Activated CD8-positive, alpha-beta T cell treated with anti-CD3 and anti-CD28 coated beads for 36 hours (primary cell): ENCODE results near the gene RAMAC. TPM values are rescaled to one million over a fixed set of nuclear protein-coding genes. Genes with fewer than 3 reads are reported as not detected.

Source experiments
- ATAC-seq: fragments of 200-7000 bp; cut with Tn5 transposase; one replicate; pipeline ENCODE4 v1.10.0; 2021; ENCODE audit warnings: mild to moderate bottlenecking, moderate library complexity
- CTCF ChIA-PET: fragments of 350-600 bp; sonication (Branson Sonifier 250); formaldehyde crosslinking; loops from one replicate; lab custom pipeline; 2021; ENCODE audit warnings: antibody characterized with exemption; lab: Charles Lee
- POLR2A ChIA-PET: fragments of 350-600 bp; sonication (Branson Sonifier 250); formaldehyde crosslinking; loops from one replicate; lab custom pipeline; 2021; ENCODE audit warnings: antibody characterized with exemption; lab: Charles Lee
- DNase-seq: peaks from one replicate; pipeline ENCODE4 v3.0.0-alpha.2; 2020
- H3K27ac Mint-ChIP-seq: one replicate; pipeline ENCODE4 v1.8.0; 2021; ENCODE audit warnings: mild to moderate bottlenecking, mixed read lengths
- H3K27me3 Mint-ChIP-seq: one replicate; pipeline ENCODE4 v1.8.0; 2021; ENCODE audit warnings: mixed read lengths
- H3K36me3 Mint-ChIP-seq: one replicate; pipeline ENCODE4 v1.8.0; 2021; ENCODE audit warnings: low read depth, mixed read lengths
- H3K4me1 Mint-ChIP-seq: one replicate; pipeline ENCODE4 v1.8.0; 2021; ENCODE audit warnings: low read depth, mixed read lengths
- H3K4me3 Mint-ChIP-seq: one replicate; pipeline ENCODE4 v1.8.0; 2021; ENCODE audit warnings: mild to moderate bottlenecking, moderate library complexity, mixed read lengths
- H3K9me3 Mint-ChIP-seq: one replicate; pipeline ENCODE4 v1.8.0; 2021; ENCODE audit warnings: mixed read lengths
- CTCF ChIP-seq: fragments of 200-600 bp; IDR thresholded peaks from one replicate; pipeline ENCODE4 v1.8.0; 2022; ENCODE audit warnings: antibody characterized with exemption, mild to moderate bottlenecking
- intact Hi-C: fragments of 100-400 bp; cut with micrococcal nuclease; formaldehyde crosslinking; loops from one replicate; pipeline ENCODE4 v1.10.0; 2022
- total RNA-seq, 2 experiments: library from RNA; stranded (reverse); gene quantifications; one replicate each; pipeline ENCODE4 v1.2.3, GENCODE V29; 2021

RAMAC gene
- total RNA-seq, 2 experiments from 2014 or later, result 18.2 to 19.7 TPM

GRCh38 chr15:83010709-83011270 is 24.8 kb downstream of the RAMAC start:
- H3K27ac Mint-ChIP-seq, result peak overlapping the region; percentile 90
- ATAC-seq (peak; percentile 68), DNase-seq (peak; percentile 92)
- CTCF ChIA-PET, result interaction anchor here (0.6 to 2.9 kb wide), 26 partner anchors 9 to 370 kb away, joined by 3 to 25 read pairs (median 4); partner anchors contain the start of gene RAMAC
- intact Hi-C loops, result loop anchor here (1.0 to 10.0 kb wide), 3 partner anchors 57 to 476 kb away; partner anchors contain the start of genes BTBD1 and HDGFL3
- H3K4me3 Mint-ChIP-seq, result peak overlapping the region; percentile 94
- POLR2A ChIA-PET, result interaction anchor here (0.5 to 2.0 kb wide), 7 partner anchors 8 to 477 kb away, joined by 3 to 7 read pairs (median 3); no protein-coding TSS in a partner anchor
- H3K36me3 Mint-ChIP-seq, result peaks cover 44% of the 10 kb centered on the region
- peaks cover 48% of the 10 kb centered on the region for H3K4me1 Mint-ChIP-seq
- peaks cover 6% of the 10 kb centered on the region for H3K9me3 Mint-ChIP-seq
- H3K27me3 Mint-ChIP-seq, result no peaks in the 10 kb centered on the region
- TF ChIP-seq CTCF, result peak; percentile 90

DNA sequence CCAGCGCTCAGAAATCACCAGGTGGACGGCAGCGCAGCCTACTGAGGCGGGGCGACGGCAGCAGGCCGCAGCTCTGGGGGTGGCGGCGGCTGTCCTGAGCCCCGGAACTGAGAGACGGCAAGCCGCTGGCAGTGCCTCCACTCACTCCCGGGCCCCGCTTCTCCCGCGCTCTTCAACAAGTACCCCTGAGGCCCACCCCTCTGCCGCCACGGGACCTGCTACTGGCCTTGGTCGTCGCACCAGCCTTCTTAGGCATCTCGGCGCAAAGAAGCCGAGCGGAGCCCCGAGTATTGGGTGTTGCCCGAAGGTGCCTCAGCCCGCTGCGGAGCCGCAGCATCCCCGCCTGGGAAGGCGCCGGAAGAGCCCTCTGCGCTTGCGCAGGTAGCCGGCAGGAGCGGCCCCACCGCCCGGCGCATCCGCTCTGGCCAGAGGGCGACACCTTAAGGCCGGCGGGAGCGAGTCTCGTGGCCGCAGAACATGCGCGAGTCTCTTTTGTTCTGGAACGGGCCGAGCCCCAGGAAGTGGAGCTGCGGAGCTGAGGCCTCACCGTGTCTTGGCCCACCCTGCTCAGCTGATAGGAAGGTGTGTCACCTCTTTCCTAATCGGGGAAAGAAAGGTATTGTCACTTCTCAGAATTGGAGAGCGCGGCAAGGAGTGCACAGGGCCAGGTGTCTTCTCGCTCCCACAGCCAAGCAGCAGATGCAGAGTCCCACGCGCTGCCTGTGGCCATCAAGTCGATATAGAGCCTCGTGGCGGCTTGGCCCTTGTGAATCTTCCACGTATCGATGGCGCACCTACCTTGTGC is 25.5 kb downstream of the RAMAC start, which contains the start of gene C15orf40:
C15orf40 (minus strand) TSS at position 369 of the 805 bp plus-strand sequence; CDS start at position 337, 32 bp downstream.
- Mint-ChIP-seq H3K4me3 (peak within 1 kb of the TSS; percentile 94), H3K9me3 (peaks cover 6% of the 10 kb centered on the region), H3K4me1 (peaks cover 49% of the 10 kb centered on the region), H3K36me3 (peaks cover 46% of the 10 kb centered on the region), H3K27me3 (no peaks in the 10 kb centered on the region), H3K27ac (peak within 1 kb of the TSS; percentile 90)
- TF ChIP-seq CTCF, result no peak
- peak; percentile 88 for DNase-seq
- CTCF ChIA-PET, result interaction anchor here (0.7 to 2.9 kb wide), 23 partner anchors 9 to 369 kb away, joined by 3 to 25 read pairs (median 4); partner anchors contain the start of gene RAMAC
- ATAC-seq, result peak; percentile 82
- POLR2A ChIA-PET, result interaction anchor here (0.5 to 2.0 kb wide), 15 partner anchors 9 to 477 kb away, joined by 3 to 8 read pairs (median 4); partner anchors contain the start of genes BTBD1 and RAMAC
- intact Hi-C loops, result loop anchor here (1.0 to 10.0 kb wide), 3 partner anchors 56 to 477 kb away; partner anchors contain the start of genes BTBD1 and HDGFL3

GRCh38 chr15:83012076-83012426 is 26.0 kb downstream of the RAMAC start:
- Mint-ChIP-seq H3K36me3 (peaks cover 48% of the 10 kb centered on the region), H3K9me3 (peaks cover 6% of the 10 kb centered on the region), H3K27ac (peak overlapping the region; percentile 90), H3K27me3 (no peaks in the 10 kb centered on the region), H3K4me3 (peak overlapping the region; percentile 94), H3K4me1 (peaks cover 52% of the 10 kb centered on the region)
- ATAC-seq, result no peak
- ChIA-PET CTCF (interaction anchor here (1.1 to 2.9 kb wide), 16 partner anchors 8 to 369 kb away, joined by 3 to 25 read pairs (median 5); partner anchors contain the start of gene RAMAC), POLR2A (interaction anchor here (0.6 to 1.8 kb wide), 8 partner anchors 9 to 203 kb away, joined by 3 to 8 read pairs (median 4); partner anchors contain the start of genes BTBD1 and RAMAC)
- TF ChIP-seq CTCF, result no peak
- intact Hi-C loops, result loop anchor here (5.0 to 10.0 kb wide), 2 partner anchors 195 to 477 kb away; partner anchors contain the start of gene HDGFL3
- DNase-seq, result no peak

DNA sequence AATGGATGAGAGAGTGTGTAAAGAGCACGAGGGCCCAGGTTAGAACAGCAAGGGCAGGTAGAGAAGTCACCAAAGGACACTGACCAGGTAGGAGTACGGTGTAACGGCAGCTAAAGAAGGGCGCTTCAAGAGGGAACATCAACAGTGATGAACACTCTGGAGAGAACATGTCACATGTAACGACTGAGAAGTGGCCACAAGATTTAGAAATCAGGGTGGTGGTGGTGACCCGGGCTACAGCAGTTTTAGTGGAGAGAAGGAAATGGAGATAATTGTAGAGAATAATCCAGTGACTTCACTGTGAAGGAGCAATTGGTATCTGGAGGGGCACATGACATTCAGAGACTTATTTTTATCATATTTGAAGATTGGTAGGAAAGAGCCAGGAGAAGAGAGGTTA is 26.6 kb downstream of the RAMAC start:
- no peak for DNase-seq
- POLR2A ChIA-PET, result interaction anchor here (0.7 to 1.8 kb wide), 7 partner anchors 8 to 204 kb away, joined by 3 to 8 read pairs (median 4); partner anchors contain the start of genes BTBD1 and RAMAC
- CTCF ChIA-PET, result interaction anchor here (0.9 to 2.9 kb wide), 6 partner anchors 12 to 368 kb away, joined by 3 to 10 read pairs (median 4); no protein-coding TSS in a partner anchor
- Mint-ChIP-seq H3K9me3 (peaks cover 6% of the 10 kb centered on the region), H3K4me1 (peaks cover 53% of the 10 kb centered on the region), H3K4me3 (peak overlapping the region; percentile 94), H3K36me3 (peaks cover 50% of the 10 kb centered on the region), H3K27me3 (no peaks in the 10 kb centered on the region), H3K27ac (peak overlapping the region; percentile 90)
- ATAC-seq, result no peak
- intact Hi-C loops, result loop anchor here (5.0 to 10.0 kb wide), 2 partner anchors 195 to 478 kb away; partner anchors contain the start of gene HDGFL3
- TF ChIP-seq CTCF, result no peak
